Measurements from ENCODE around the gene SCN1B.

SCN1B gene

GRCh38 chr19:35079826-35080225 is 49.6 kb downstream of the SCN1B start:
- no peak for DNase-seq

- no peak for DNase-seq
Measured at GRCh38 chr19:35080613-35081170, 50.4 kb downstream of the SCN1B start.

GRCh38 chr19:35081201-35081600 is 50.9 kb downstream of the SCN1B start:
- no peak for DNase-seq

- DNase-seq = no peak
Measured at GRCh38 chr19:35083691-35084508, 53.6 kb downstream of the SCN1B start.

- DNase-seq = no peak
Measured at GRCh38 chr19:35084509-35084762, 54.2 kb downstream of the SCN1B start.

GRCh38 chr19:35085947-35086346 is 55.7 kb downstream of the SCN1B start:
- DNase-seq = no peak

- no peak for DNase-seq
Measured at GRCh38 chr19:35086455-35086854, 56.2 kb downstream of the SCN1B start.

- DNase-seq = no peak
Measured at GRCh38 chr19:35087393-35087792, 57.1 kb downstream of the SCN1B start.

GRCh38 chr19:35088131-35088913 is 58.1 kb downstream of the SCN1B start:
- no peak for DNase-seq

GRCh38 chr19:35089554-35089953 is 59.3 kb downstream of the SCN1B start:
- no peak for DNase-seq
